ENCODE results near the gene RITA1. TPM values are rescaled to one million over a fixed set of nuclear protein-coding genes. Genes with fewer than 3 reads are reported as not detected.
A peak's percentile ranks its signal among the peaks of the same experiment; 100 is the strongest.

RITA1 gene
- total and polyA plus RNA-seq, 2 donors (not counting 3 experiments of a cell fraction or from before 2014, with no cell fraction given), result 20.7 to 21.3 TPM

DNA sequence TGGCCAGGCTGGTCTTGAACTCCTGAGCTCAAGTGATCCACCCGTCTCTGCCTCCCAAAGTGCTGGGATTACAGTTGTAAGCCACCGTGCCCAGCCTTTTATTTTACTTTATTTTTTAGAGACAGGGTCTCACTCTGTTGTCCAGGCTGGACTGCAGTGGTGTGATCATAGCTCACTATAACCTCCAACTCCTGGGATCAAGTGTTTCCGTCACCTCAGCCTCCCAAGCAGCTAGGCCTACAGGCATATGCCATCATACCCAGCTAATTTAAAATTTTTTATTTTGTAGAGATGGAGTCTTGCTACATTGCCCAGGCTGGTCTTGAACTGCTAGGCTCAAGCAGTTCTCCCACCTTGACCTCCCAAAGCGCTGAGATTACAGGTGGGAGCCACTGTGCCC, 39.4 kb downstream of the RITA1 start:
- peak; percentile 33 for FAIRE-seq
- Histone ChIP-seq H3K9me1 (replicated peaks; ENCODE audit: control insufficient read depth, extremely low read depth, insufficient read depth, low read length) (no peaks in the 10 kb centered on the region), H3K4me2 (ENCODE audit: insufficient read depth, low read length) (no peak overlapping the region), H3K79me2 (ENCODE audit: control insufficient read depth, insufficient read depth, low read length) (peaks cover 6% of the 10 kb centered on the region), H4K20me1 (replicated peaks; ENCODE audit: control insufficient read depth, extremely low read depth, insufficient read depth, low read length) (no peaks in the 10 kb centered on the region), H3K27ac (ENCODE audit: insufficient read depth, low read depth, low read length) (no peak overlapping the region), H3K4me1 (ENCODE audit: control insufficient read depth, extremely low read depth, insufficient read depth, low read length) (peaks cover 42% of the 10 kb centered on the region), H3K4me3 (replicated peaks in 1 of 3; ENCODE audit: insufficient read depth in 1 of 3, low read depth in 1 of 3, low read length in 3 of 3) (no peak overlapping the region), H2AFZ (ENCODE audit: low read depth, low read length) (no peak overlapping the region), H3K36me3 (ENCODE audit: control insufficient read depth in 2 of 2, extremely low read depth in 1 of 2, insufficient read depth in 2 of 2, low read length in 2 of 2) (no peaks in the 10 kb centered on the region), H3K9me3 (replicated peaks; ENCODE audit: control insufficient read depth, insufficient read depth, low read length) (no peaks in the 10 kb centered on the region), H3K27me3 (ENCODE audit: control insufficient read depth in 2 of 2, insufficient read depth in 2 of 2, low read length in 2 of 2) (no peaks in the 10 kb centered on the region), H3K9ac (replicated peaks; ENCODE audit: extremely low read depth, insufficient read depth, low read length) (no peak overlapping the region)
- TF ChIP-seq EZH2 (IDR thresholded peaks at IDR 0.05; ENCODE audit: borderline replicate concordance, low read depth, low read length, severe bottlenecking), result no peak
- CTCF ChIA-PET, result interaction anchor here (1.4 to 1.6 kb wide), 2 partner anchors 30 to 201 kb away, joined by 3 to 4 read pairs; no protein-coding TSS in a partner anchor
- no peak for DNase-seq (ENCODE audit: low read depth, low spot score)
- dilution Hi-C loops (cut with MboI; ENCODE audit: extremely low pct_ligation_motif_present, low sequenced_read_pairs) (no loop called here), intact Hi-C loops (cut with micrococcal nuclease) (loop anchor here (10.0 kb wide), 1 partner anchor 110 kb away; the partner anchor contains the start of gene SLC8B1)
- POLR2A ChIA-PET, result no interaction called here
- BruUV-seq (replicated peaks), result no TSS peak

DNA sequence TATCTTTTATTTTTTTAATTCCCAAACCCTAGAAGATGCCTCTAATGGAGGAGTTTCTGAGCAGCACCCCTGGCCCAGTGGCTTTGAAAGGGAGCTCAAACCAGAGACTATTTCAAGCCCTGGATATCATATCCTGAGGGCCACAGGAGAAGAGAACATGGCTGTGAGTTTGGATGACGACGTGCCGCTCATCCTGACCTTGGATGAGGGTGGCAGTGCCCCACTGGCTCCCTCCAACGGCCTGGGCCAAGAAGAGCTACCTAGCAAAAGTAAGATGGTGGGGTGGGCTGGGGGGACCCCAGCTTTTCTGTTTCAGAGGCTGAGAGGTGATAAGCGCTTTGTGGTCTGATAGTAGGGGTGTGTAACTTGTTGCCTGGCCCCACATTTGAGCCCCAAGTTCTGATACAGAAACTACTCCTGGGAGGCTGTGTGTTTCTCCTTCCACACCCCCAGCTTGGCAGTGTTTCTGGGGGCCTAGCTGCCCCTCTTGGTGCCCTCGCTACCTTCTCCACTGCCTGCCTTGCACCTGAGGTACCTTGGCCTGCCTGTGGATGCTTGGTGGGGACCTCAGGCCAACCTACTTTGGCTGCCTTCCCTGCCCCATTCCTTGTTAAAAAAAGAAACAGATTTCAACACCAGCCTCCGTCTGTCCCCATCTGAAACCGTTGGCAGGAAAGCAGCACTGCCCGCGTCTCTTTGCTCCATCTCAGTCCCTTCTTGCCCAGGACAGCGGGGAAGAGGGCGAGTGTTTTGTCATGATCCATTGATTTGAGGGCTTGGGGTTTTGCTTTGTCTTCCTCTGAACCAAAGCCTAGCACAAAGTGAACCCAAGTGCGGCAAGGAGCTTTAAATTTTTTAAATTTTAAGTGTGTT, 41.4 kb downstream of the RITA1 start:
- no peak for TF ChIP-seq EZH2 (IDR thresholded peaks at IDR 0.05; ENCODE audit: borderline replicate concordance, low read depth, low read length, severe bottlenecking)
- no peak for TF ChIP-seq FOS (IDR thresholded peaks at IDR 0.05; ENCODE audit: borderline replicate concordance, insufficient read depth, low read length)
- no peak for TF ChIP-seq MYC (IDR thresholded peaks at IDR 0.05; ENCODE audit: low read depth, low read length)
- TF ChIP-seq, protein P1, sequence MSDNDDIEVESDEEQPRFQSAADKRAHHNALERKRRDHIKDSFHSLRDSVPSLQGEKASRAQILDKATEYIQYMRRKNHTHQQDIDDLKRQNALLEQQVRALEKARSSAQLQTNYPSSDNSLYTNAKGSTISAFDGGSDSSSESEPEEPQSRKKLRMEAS (IDR thresholded peaks at IDR 0.05; ENCODE audit: insufficient read depth, insufficient read length), result no peak
- no peak for TF ChIP-seq GATA2 (IDR thresholded peaks at IDR 0.05; ENCODE audit: insufficient read depth, insufficient read length, low read depth, low read length)
- TF ChIP-seq, protein P2, sequence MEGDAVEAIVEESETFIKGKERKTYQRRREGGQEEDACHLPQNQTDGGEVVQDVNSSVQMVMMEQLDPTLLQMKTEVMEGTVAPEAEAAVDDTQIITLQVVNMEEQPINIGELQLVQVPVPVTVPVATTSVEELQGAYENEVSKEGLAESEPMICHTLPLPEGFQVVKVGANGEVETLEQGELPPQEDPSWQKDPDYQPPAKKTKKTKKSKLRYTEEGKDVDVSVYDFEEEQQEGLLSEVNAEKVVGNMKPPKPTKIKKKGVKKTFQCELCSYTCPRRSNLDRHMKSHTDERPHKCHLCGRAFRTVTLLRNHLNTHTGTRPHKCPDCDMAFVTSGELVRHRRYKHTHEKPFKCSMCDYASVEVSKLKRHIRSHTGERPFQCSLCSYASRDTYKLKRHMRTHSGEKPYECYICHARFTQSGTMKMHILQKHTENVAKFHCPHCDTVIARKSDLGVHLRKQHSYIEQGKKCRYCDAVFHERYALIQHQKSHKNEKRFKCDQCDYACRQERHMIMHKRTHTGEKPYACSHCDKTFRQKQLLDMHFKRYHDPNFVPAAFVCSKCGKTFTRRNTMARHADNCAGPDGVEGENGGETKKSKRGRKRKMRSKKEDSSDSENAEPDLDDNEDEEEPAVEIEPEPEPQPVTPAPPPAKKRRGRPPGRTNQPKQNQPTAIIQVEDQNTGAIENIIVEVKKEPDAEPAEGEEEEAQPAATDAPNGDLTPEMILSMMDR (IDR thresholded peaks at IDR 0.05; ENCODE audit: extremely low read depth in 1 of 2, insufficient read depth in 1 of 2, low read depth in 1 of 2, low read length in 2 of 2), result no peak
- no peak for TF ChIP-seq POLR2A (IDR thresholded peaks at IDR 0.05; ENCODE audit: low read depth, low read length)
- no peak for TF ChIP-seq JUN (IDR thresholded peaks at IDR 0.05; ENCODE audit: borderline replicate concordance, insufficient read depth, insufficient read length, low read depth)
- no peak for TF ChIP-seq POLR2AphosphoS5 (IDR thresholded peaks at IDR 0.05; ENCODE audit: insufficient read depth, low read depth, low read length)
- FAIRE-seq (no peak), DNase-seq (ENCODE audit: low read depth, low spot score) (no peak)
- H3K4me3 ChIP-seq (replicated peaks in 1 of 3; ENCODE audit: insufficient read depth in 1 of 3, low read depth in 1 of 3, low read length in 3 of 3), result no peak overlapping the region
- dilution Hi-C loops (cut with MboI; ENCODE audit: extremely low pct_ligation_motif_present, low sequenced_read_pairs) (no loop called here), intact Hi-C loops (cut with micrococcal nuclease) (loop anchor here (10.0 kb wide), 1 partner anchor 108 kb away; the partner anchor contains the start of gene SLC8B1)
- no peaks in the 10 kb centered on the region for H3K27me3 ChIP-seq (ENCODE audit: control insufficient read depth in 2 of 2, insufficient read depth in 2 of 2, low read length in 2 of 2)
- CTCF ChIA-PET, result interaction anchor here (0.6 kb wide), 1 partner anchor 31 kb away, joined by 3 read pairs; no protein-coding TSS in a partner anchor
- no peaks in the 10 kb centered on the region for H3K9me1 ChIP-seq (replicated peaks; ENCODE audit: control insufficient read depth, extremely low read depth, insufficient read depth, low read length)
- no peak overlapping the region for H2AFZ ChIP-seq (ENCODE audit: low read depth, low read length)
- no TSS peak for BruUV-seq (replicated peaks)
- H3K9ac ChIP-seq (replicated peaks; ENCODE audit: extremely low read depth, insufficient read depth, low read length), result no peak overlapping the region
- H3K9me3 ChIP-seq (replicated peaks; ENCODE audit: control insufficient read depth, insufficient read depth, low read length), result no peaks in the 10 kb centered on the region
- H4K20me1 ChIP-seq (replicated peaks; ENCODE audit: control insufficient read depth, extremely low read depth, insufficient read depth, low read length), result no peaks in the 10 kb centered on the region
- peaks cover 0 to 2% of the 10 kb centered on the region in 2 experiments for H3K36me3 ChIP-seq (ENCODE audit: control insufficient read depth in 2 of 2, extremely low read depth in 1 of 2, insufficient read depth in 2 of 2, low read length in 2 of 2)
- H3K4me1 ChIP-seq (ENCODE audit: control insufficient read depth, extremely low read depth, insufficient read depth, low read length), result peaks cover 60% of the 10 kb centered on the region
- H3K79me2 ChIP-seq (ENCODE audit: control insufficient read depth, insufficient read depth, low read length), result peaks cover 2% of the 10 kb centered on the region
- POLR2A ChIA-PET, result no interaction called here
- no peak overlapping the region for H3K27ac ChIP-seq (ENCODE audit: insufficient read depth, low read depth, low read length)
- H3K4me2 ChIP-seq (ENCODE audit: insufficient read depth, low read length), result no peak overlapping the region
